Lung (tissue), 12 donors: ENCODE measurements around the gene GABARAP. TPM values are rescaled to one million over a fixed set of nuclear protein-coding genes. Genes with fewer than 3 reads are reported as not detected.

Source experiments
- ATAC-seq: fragments of 200-7000 bp; cut with Tn5 transposase; one replicate; pipeline ENCODE4 v1.9.1; 2020; ENCODE audit warnings: moderate number of reproducible peaks; ENCODE audit not compliant: insufficient read depth, low FRiP score
- DNase-seq, 3 donors: peaks; one replicate each; pipeline ENCODE4 v3.0.0-alpha.2; 2013 to 2017
- H3K27ac ChIP-seq, 2 donors: one replicate each; pipeline ENCODE4 v1.5.1; 2013; ENCODE audit warnings: mild to moderate bottlenecking in 2 of 2, moderate library complexity in 2 of 2, control low read depth in 1 of 2, inconsistent platforms in 1 of 2, low read depth in 1 of 2, low read length in 1 of 2
- H3K27me3 ChIP-seq, 3 donors: one replicate each; pipeline ENCODE4 v1.5.1; 2013; ENCODE audit warnings: low read length in 2 of 3; ENCODE audit not compliant: control insufficient read depth in 3 of 3, insufficient read depth in 3 of 3
- H3K36me3 ChIP-seq, 4 donors: one replicate each; pipeline ENCODE4 v1.5.1; 2013; ENCODE audit warnings: low read length in 4 of 4, mild to moderate bottlenecking in 1 of 4, moderate library complexity in 1 of 4; ENCODE audit not compliant: control insufficient read depth in 4 of 4, insufficient read depth in 4 of 4
- H3K4me1 ChIP-seq, 5 donors: one replicate each; pipeline ENCODE4 v1.5.1; 2013; ENCODE audit warnings: low read length in 5 of 5, mild to moderate bottlenecking in 2 of 5, moderate library complexity in 1 of 5; ENCODE audit not compliant: control insufficient read depth in 5 of 5, insufficient read depth in 5 of 5
- H3K4me3 ChIP-seq: one replicate; pipeline ENCODE4 v1.5.1; 2013; ENCODE audit warnings: mild to moderate bottlenecking, control low read depth, moderate library complexity
- H3K9ac ChIP-seq, 2 donors: one replicate each; pipeline ENCODE4 v1.5.1; 2013; ENCODE audit warnings: low read length in 2 of 2, control low read depth in 1 of 2; ENCODE audit not compliant: insufficient read depth in 1 of 2
- H3K9me3 ChIP-seq, 4 donors: one replicate each; pipeline ENCODE4 v1.5.1; 2013; ENCODE audit warnings: low read length in 3 of 4, mild to moderate bottlenecking in 1 of 4, moderate library complexity in 1 of 4; ENCODE audit not compliant: control insufficient read depth in 4 of 4, insufficient read depth in 3 of 4
- CTCF ChIP-seq: IDR thresholded peaks from 2 replicates; pipeline ENCODE4 v1.5.1; 2012; ENCODE audit warnings: mild to moderate bottlenecking; ENCODE audit errors: control extremely low read depth, extremely low read depth
- WGBS, 2 donors: extraction: QIAGEN DNeasy Blood & Tissue Kit; methylation state at CpG; one replicate each; pipeline ENCODE4 v1.1.7; 2013; 5-methylcytosine and 5-hydroxymethylcytosine counted together
- polyA plus RNA-seq, 2 donors: library from polyadenylated mRNA; stranded (reverse); fragments of 200-250 nt; gene quantifications; one replicate each; pipeline ENCODE4 v1.2.1, GENCODE V29; 2013
- total RNA-seq, 2 donors: library from RNA; depleted of rRNA in 1 of 2; stranded (reverse); fragments of >200 nt in 1 of 2; gene quantifications; one replicate each; pipeline ENCODE4 v1.2.1, GENCODE V29; 2014 to 2021
- donor health status: control.
- donor health status: control.
- donor health status: Bipolar disorder and iron deficiency.
- donor health status: healthy.
- donor health status: DM: yes; HTN: yes; CAD: no.

Gene GABARAP
- total and polyA plus RNA-seq, 4 donors, result 315 to 1,149 (median 685) TPM

GRCh38 chr17:7262192-7262934, 20.1 kb upstream of the GABARAP start, which contains the start of gene CLDN7:
TSS of gene CLDN7 (minus strand) at chr17:7262478. CDS start at chr17:7262043, 435 bp downstream.
- H3K27ac ChIP-seq, result peak within 1 kb of the TSS in 1 of 2 donors; percentile 90
- peak within 1 kb of the TSS; percentile 57 for H3K4me3 ChIP-seq
- H3K4me1 ChIP-seq, result peaks cover 0 to 11% (median 0%) of the 10 kb centered on the region in 5 donors
- H3K9ac ChIP-seq, result peak within 1 kb of the TSS; percentile 53 to 68
- WGBS, 2 donors, result 9% methylated on average over 52 to 64 of the region's 64 CpGs
- peaks cover 0 to 23% (median 18%) of the 10 kb centered on the region in 3 donors for H3K27me3 ChIP-seq
- peaks cover 0 to 10% (median 3%) of the 10 kb centered on the region in 4 donors for H3K36me3 ChIP-seq
- ATAC-seq (peak; percentile 56), DNase-seq (peak; percentile 57 to 86 (median 84))
- TF ChIP-seq CTCF, result no peak
- H3K9me3 ChIP-seq, result no peaks in the 10 kb centered on the region

DNA sequence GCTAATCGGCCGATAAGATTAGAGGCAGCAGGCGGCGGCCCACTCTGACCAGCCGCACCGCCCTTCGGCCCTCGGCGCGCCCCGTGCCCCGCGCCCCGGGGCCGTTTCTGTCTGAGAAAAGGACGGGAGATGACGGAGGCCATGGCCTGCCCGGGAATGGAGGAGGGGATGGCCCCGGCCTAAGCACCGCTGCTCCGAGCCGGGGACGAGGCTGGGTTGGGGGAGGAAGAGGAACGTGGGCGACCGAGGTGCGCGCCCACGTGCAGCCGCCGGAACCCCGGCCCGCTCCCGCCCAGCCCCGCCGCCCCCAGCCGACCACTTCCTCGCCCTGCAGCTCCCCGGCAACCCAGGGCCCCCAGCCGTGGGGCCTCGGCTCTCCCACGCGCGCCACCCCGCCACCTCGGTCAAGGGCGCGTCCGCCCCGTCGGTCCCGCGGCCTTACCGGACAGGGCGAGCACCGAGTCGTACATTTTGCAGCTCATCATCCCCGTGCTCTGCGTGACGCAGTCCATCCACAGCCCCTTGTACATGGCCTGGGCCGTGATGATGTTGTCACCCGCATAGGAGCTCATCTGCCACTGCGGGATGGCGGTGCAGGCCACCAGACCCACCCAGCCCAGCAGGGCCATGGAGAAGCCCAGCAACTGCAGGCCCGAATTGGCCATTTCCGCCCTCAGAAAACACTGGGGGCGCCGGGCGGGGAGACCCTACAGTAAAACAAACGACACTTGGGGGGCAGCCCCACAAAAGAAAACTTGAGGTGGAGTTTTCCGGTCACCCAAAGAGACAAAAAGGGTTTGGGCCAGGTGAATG, 19.3 kb upstream of the GABARAP start:
- Histone ChIP-seq H3K36me3 (peaks cover 0 to 15% (median 4%) of the 10 kb centered on the region in 4 donors), H3K9me3 (no peaks in the 10 kb centered on the region), H3K4me1 (peaks cover 0 to 11% (median 0%) of the 10 kb centered on the region in 5 donors), H3K27ac (peak overlapping the region in 1 of 2 donors; percentile 90), H3K4me3 (peak overlapping the region; percentile 57), H3K9ac (peak overlapping the region; percentile 53 to 68), H3K27me3 (peaks cover 0 to 23% (median 18%) of the 10 kb centered on the region in 3 donors)
- TF ChIP-seq CTCF, result no peak
- DNase-seq (no peak), ATAC-seq (peak; percentile 3)
- whole genome bisulfite sequencing, 2 donors, result 10 to 11% methylated on average over 50 to 71 of the region's 71 CpGs

GRCh38 chr17:7260651-7261378, 18.6 kb upstream of the GABARAP start:
- Histone ChIP-seq H3K9me3 (no peaks in the 10 kb centered on the region), H3K9ac (peak overlapping the region in 1 of 2 donors; percentile 31), H3K36me3 (peaks cover 0 to 18% (median 7%) of the 10 kb centered on the region in 4 donors), H3K4me3 (peak overlapping the region; percentile 57), H3K27ac (peak overlapping the region in 1 of 2 donors; percentile 90), H3K4me1 (peaks cover 0 to 11% (median 0%) of the 10 kb centered on the region in 5 donors), H3K27me3 (peaks cover 0 to 23% (median 18%) of the 10 kb centered on the region in 3 donors)
- DNase-seq, result peak; percentile 38 to 58 (median 47)
- TF ChIP-seq CTCF, result no peak
- 7 to 13% methylated on average over 30 to 54 of the region's 54 CpGs for WGBS, 2 donors
- ATAC-seq, result peak; percentile 63
